HG02885 (cell line): Measurements from ENCODE around the gene GRID1.
"Not testable (repeated sequence)": the region's sequence is repeated elsewhere in the genome, so short reads cannot be mapped to it uniquely, and the experiment has no call there.

ENCODE experiments used
- ATAC-seq: cut with Tn5 transposase; IDR thresholded peaks from one replicate; pipeline ENCODE4 v1.9.1; 2021; ENCODE audit warnings: mild to moderate bottlenecking; ENCODE audit not compliant: unreplicated experiment, poor library complexity

Gene GRID1

GRCh38 chr10:86392723-86393094 lies 26.1 kb upstream of the GRID1 start:
- peak; percentile 55 for ATAC-seq

DNA sequence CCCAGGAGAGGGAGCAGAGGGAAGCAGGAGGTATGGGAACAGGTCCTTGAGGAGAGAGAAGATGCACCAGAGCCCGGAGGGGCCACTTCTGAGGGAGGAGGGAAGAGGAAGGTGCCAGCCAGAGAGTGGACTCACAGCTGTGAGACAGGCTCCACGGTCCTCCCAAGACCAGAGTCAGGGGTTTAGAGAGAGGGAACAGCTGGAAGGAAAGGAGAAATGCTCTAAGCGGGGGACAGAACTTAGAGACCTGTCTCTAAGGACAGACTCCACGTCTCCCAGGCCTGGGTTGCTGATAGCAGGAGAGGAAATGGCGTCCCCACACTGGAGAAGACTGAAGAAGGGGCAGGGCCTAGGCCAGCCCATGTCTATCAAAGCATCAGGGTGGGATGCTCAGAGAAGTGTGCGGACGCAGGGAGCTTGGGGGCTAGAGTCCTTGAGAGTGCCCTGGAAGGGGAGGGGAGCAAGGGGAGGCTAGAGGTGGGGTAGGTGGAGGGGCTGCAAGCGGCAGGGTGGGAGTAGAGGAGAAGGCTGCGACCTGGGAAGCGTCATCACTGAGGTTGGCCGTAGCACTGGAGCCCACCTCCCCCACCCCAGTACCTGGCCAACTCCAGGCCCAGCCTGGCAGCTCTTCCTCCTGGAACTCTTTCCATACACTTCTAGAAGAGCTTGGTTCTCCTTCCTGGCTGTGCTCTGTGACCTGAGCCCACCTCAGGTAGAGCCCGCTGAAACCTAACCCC lies 25.6 kb upstream of the GRID1 start:
- ATAC-seq = peak; percentile 23

DNA sequence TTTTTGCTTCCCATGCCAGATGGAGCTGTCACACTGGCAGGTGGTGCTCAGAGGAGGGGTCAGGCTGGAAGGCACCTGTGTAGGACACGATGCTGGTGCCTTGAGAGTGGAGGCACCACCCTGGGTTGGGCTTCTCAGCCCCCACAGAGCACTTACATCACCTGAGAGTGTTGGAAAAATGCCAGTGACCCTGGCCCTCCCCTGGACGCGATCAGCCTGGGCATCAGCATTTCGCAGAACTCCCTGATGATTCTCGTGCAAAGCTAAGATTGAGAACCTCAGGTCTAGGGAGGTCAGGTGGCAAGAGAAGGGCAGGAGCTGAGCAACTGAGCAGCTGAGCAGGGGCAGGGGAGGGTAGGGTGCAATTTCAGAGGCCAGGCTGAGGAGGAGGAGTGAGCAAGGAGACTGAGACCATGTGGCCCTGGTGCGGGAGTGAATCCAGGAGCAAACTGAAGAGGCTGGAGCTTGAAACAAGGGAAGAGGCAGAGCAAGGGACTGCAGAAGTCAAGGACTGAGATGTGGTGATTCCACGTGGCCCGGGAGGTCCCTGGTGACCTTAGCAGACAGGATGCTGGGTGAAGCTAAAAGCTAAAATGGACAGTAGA lies 24.7 kb upstream of the GRID1 start:
- ATAC-seq = no peak

DNA sequence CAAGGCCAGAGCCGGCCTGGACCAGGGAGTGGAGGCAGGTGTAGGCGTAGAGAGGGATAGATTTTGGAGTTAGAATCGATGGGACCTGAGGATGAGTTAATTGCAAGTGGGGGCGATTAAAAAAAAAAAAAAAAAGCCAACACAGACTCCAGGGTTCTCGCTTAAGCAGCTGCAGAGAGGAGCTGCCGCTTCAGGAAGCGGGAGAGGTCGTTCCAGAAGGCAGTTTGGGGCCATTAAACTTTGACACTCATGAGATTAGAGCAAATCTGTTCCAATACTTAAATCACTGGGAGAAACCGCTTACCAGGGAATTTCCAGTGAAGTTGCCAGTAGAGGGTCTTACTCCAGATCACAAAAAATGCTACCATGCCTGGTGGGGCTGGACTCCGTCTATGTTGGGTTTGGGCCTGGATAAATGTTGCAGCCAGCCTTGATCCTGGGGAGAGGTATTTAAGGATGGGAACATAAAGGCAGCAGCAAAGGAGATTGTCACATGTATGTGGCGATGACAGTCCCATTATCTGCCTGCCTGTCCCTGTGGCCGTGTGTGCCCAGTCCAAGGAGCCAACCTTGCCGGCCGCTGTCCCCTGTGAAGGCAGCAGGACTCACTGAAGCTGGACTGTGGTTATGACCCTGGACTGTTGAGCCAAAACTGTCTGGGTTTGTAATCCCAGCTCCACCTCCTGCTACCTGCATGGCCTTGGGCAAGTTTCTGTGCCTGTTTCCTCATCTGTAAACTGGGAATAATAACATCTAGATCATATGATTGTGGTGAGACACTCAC lies 23.9 kb upstream of the GRID1 start:
- ATAC-seq = no peak

DNA sequence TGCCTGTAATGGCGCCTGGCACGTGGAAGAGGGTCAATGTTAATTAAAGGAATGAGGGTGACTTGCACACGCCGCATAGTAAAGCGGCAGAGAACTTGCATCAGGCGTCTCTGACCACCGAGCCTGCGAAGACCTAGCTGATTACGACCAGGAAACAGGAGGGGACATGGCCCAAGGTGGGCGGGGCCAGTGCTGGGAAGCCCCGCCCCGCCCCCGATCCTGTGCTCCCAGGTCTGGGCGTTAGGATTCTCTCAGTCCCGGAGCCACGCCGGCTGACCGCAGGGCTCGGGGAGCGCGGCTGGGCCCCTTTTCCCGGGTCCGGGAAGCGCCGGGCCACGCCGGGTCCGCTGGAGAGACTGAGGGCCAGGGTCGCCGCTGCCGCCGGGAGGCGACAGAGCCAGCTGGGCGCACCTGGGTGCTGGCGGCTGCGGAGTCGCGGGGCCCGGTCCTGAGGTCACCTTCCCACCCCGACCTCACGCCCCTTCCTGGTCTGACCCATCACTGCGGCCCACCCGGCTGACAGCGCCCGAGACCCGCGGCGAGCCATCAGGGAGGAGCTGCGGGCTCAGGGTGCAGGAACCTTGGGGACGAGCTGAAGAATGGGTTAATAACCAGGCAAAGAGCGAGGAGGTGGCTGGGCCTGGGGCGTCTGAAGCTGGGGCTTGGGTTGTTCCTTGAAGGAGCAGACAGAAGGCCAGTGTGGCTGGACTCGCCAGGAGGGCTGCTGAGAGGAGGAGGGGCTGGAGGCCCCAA lies 23.0 kb upstream of the GRID1 start:
- ATAC-seq = peak; percentile 77

DNA sequence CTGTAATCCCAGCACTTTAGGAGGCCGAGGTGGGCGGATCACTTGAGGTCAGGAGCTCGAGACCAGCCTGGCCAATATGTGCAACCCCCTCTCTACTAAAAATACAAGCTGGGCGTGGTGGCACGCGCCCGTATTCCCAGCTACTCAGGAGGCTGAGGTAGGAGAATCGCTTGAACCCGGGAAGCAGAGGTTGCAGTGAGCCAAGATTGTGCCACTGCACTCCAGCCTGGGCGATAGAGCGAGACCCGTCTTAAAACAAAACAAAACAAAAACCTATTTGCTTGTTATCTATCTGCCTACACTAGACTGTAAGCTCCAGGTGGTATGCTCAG lies 22.5 kb upstream of the GRID1 start:
- ATAC-seq = not testable (repeated sequence)

DNA sequence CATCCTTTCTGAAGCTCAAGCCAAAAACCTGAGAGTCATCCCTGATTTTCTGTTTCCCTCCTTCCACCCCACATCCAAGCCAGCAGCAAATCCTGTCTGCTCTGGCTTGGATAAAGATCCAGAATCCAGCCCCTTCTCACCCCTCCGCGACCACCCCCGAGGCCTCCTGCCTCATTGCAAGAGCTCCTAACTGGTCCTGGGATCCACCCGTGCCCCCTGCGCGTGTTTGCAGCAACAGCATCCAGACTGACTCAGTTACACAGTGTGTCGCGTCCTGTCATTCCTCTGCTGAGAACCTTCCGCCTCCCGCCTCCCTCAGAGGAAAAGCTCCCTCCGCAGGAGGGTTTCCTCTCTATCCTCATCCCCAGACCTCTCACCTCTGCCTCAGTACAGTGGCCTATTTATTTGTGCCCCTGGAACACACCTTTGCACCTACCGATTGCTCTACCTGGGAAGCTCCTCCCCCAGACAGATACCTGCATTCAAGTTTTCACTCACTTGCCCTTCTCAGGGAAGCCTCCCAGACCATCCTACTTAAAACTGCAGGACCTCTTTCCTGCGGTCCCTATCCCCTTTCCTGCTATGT lies 21.6 kb upstream of the GRID1 start:
- no peak for ATAC-seq

DNA sequence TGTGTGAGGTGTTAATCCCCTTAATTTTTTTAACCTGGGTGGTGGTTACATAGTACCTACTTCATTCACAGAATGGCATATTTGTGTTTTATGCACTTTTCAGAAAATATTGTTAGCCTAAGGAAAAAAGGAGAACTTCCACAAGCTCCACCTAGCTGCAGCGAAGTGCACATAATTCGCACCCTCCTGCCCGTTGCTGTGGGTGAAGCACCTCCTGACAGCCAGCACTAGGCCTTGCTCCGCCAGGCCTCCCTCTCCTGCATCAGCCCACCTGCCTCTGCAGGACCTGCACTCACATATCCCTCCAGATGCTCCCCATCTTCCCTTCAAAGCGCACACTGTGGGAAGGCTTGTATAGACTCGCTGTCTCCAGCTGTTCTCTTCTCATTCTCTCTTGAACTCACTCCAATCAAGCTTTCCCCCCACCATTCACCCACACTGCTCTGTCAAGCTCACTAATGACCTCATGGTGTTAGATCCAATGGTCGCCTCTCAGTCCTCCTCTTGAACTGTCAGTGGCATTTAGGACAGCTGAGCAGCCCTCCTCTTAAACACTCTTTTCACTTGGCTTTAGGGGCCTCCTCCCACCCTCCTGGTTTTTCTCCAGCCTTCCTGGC lies 20.7 kb upstream of the GRID1 start:
- no peak for ATAC-seq

GRCh38 chr10:86385806-86386205 lies 19.2 kb upstream of the GRID1 start:
- no peak for ATAC-seq

DNA sequence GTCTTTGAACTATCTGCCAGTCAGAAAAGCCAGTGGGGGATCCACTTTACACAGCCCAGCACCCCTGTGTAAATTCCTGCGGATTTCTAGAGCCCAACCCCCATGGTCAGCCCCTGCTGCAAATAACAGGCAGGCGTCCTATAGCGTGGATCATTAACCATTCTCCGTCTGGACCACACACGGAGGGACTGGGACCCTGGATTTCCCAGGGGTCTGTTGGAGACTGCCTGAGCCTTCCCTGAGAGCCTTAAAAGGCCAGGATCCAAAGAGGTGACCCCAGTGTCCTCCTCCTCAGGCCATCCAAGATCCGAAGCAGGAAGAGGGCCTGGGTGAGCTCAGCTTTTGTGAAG lies 11.2 kb upstream of the GRID1 start:
- ATAC-seq = no peak

DNA sequence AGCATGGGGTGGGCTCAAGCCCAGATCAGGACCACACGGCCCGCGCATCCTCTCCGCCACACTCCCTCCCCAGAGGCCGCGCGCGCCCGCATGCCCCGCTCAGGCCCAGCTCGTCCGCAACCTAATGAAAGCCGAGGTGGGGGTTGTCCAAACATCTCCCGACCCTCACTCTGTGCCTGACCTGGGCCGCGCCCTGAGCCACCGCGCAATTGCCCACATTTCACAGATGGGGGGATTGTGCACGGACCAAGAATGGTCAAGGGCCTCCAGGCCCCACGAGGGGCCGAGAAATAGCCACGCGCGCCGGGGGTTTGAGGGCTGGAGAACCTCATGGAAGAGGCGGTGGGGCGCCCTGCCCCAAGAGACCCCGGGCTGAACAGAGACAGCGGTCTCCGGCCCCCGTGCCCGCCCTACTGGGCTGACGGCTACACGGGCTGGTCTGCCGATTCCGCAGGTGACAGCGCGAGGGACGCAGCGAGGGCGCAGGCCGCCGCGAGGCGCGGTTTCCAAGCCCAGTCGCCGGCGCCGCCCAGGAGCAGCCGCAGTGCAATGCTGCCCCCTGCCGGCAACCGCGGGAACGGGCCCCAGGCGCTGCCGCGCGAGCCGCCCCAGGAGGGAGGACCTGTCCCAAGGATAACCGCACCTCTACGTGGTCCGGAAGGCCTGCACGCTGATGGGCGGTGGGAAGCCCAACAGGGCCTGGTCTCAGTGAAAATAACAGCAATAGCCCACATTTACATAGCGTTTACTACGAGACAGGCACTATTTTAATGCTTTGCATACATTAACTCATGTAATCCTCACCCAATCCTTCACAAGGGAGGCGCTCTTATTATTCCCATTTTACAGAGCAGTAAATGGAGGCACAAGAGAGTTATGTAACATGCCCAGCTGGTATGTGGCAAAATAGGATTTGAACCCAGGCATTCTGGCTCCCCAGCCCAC lies 10.5 kb upstream of the GRID1 start:
- peak; percentile 98 for ATAC-seq

GRCh38 chr10:86376403-86376802 lies 9.8 kb upstream of the GRID1 start:
- no peak for ATAC-seq

DNA sequence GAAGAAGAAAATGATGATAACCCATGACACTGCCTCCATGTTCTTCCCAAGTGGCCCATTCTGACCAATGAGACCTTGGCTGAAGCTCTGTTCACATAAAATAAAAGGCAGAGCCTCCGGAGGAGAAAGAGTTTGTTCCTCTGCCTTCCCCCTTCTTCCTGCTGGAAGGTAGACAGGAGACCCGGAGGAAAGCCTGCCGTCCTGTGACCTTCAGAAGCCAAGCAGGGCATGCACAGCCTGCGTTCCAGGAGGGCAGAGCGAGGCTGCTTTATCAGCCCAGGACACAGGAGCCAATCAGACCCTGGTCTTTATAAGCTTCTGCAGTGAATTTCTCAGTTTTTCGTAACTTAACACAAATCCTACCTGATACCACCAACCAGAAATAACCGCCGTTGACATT lies 8.6 kb upstream of the GRID1 start:
- no peak for ATAC-seq

- no peak for ATAC-seq
Measured at GRCh38 chr10:86374664-86375063, 8.1 kb upstream of the GRID1 start.

DNA sequence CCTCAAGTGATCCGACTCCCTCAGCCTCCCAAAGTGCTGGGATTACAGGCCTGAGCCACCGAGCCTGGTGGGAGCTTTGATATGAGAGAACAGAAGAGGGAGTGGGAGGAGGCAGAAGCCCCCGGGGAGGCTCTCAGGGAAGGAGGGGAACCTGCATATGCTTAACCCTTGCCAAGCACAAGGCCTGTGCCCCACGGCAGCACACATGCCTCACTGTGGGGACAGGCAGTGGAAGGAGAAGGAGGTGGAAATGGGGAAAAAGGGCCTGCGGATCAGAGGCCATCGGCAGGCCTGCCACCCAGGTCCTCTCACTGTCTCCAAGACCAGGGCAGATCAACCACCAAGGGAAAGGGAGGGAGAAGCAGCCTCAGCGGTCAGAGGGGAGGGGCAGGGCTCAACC lies 7.2 kb upstream of the GRID1 start:
- ATAC-seq = no peak

DNA sequence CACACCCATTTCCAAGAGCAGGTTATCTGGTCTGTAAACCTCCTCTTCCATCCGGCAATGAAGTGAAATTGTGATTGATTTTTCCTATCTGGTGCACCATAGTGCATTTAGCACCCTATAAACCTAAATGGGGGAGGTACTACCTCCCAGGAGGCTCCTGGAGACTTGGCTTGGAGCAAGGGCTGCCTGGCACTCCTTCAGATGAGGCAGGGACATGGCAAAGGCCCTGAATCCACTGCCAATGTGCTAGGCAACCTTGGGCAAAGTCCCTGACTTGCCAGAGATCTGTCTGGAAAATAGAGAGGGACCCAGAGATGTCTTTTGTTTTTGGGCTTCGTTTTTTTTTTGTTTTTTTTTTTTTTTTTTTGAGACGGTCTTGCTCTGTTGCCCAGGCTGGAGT lies 6.7 kb upstream of the GRID1 start:
- no peak for ATAC-seq

- no peak for ATAC-seq
Measured at GRCh38 chr10:86372784-86373239, 6.2 kb upstream of the GRID1 start.

DNA sequence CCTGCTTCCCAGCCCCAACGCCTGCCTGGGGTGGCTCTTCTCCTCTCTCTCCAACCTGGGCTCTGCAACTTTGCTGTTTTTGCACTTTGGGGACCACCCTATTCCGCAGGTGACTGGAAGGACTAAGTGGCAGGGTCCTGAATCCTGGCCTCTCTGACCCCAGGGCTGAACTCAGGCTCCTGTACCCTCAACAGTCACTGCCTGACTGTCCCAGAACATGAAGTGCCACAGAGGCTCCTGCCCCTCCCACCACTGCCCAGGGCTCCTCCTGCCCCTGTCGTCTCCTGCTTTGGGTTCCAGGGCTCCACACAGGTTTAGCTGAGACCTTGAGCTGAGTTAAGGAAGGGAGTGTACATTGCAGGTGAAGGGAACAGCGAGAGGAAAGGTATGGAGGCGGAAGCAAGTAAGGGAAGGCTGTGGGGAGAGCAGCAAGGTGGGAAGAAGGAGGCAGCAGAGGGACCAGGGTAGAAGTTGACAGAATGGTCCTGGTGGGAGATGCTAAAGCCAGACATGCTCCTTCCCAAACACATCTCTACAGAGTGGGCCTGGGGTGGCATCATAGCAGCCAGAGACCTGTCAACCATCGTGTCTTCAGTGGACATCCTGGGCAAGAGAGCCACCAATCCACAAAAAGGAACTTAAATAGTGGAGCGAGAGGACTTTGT lies 5.7 kb upstream of the GRID1 start:
- no peak for ATAC-seq

GRCh38 chr10:86371691-86372090 lies 5.1 kb upstream of the GRID1 start:
- no peak for ATAC-seq
